GM10266 (cell line): Measurements from ENCODE around the gene ANOS1.
"Not testable (repeated sequence)": the region's sequence is repeated elsewhere in the genome, so short reads cannot be mapped to it uniquely, and the experiment has no call there.

Experiments used
- DNase-seq: peaks from one replicate; pipeline ENCODE4 v3.0.0; 2012; ENCODE audit errors: extremely low spot score
- TF ChIP-seq, protein P1 (sequence below): IDR thresholded peaks from 2 replicates; pipeline ENCODE4 v1.5.1; 2012; ENCODE audit warnings: mild to moderate bottlenecking, low read depth; ENCODE audit not compliant: control insufficient read depth, insufficient read depth; ENCODE audit errors: missing control alignments

Gene ANOS1, protein sequence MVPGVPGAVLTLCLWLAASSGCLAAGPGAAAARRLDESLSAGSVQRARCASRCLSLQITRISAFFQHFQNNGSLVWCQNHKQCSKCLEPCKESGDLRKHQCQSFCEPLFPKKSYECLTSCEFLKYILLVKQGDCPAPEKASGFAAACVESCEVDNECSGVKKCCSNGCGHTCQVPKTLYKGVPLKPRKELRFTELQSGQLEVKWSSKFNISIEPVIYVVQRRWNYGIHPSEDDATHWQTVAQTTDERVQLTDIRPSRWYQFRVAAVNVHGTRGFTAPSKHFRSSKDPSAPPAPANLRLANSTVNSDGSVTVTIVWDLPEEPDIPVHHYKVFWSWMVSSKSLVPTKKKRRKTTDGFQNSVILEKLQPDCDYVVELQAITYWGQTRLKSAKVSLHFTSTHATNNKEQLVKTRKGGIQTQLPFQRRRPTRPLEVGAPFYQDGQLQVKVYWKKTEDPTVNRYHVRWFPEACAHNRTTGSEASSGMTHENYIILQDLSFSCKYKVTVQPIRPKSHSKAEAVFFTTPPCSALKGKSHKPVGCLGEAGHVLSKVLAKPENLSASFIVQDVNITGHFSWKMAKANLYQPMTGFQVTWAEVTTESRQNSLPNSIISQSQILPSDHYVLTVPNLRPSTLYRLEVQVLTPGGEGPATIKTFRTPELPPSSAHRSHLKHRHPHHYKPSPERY

DNA sequence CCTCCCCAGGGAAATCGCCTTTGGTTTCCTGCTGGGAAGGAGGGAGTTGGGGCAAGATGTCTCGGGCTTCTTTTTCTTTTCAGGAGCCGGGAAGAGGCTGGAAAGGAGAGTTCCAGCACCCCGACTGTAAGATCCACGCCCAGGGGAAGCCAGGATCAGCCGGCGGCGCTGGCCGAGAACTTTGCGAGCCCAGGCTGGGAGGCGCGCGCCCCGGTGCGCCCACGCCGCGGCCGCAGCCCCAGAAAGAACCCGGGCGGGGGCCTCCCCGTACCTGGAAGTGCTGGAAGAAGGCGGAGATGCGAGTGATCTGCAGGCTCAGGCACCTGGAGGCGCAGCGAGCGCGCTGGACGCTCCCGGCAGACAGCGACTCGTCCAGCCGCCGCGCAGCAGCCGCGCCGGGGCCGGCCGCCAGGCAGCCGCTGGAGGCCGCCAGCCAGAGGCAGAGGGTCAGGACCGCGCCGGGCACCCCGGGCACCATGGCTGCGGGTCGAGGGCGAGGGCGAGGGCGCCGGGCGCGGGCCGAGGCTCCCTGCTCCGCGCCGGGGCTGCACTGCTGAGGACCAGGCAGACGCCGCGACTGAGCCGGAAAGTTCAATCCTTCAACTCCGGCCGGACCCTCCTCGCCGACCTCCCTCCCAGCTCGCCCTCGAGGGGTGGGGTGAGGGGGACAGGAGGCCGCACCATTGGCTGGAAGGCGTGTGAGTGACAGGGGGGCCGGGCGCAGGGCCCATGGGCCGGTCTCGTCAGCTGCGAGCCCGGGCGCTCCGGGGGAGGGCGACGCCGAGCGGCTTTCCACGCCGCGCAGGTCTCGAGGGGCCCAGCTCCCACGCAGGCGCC is at the start of gene ANOS1:
Gene ANOS1 (minus strand): TSS at position 579 of the 837 bp plus-strand sequence. CDS start 101 bp downstream, at position 478.
- TF ChIP-seq, protein P1, sequence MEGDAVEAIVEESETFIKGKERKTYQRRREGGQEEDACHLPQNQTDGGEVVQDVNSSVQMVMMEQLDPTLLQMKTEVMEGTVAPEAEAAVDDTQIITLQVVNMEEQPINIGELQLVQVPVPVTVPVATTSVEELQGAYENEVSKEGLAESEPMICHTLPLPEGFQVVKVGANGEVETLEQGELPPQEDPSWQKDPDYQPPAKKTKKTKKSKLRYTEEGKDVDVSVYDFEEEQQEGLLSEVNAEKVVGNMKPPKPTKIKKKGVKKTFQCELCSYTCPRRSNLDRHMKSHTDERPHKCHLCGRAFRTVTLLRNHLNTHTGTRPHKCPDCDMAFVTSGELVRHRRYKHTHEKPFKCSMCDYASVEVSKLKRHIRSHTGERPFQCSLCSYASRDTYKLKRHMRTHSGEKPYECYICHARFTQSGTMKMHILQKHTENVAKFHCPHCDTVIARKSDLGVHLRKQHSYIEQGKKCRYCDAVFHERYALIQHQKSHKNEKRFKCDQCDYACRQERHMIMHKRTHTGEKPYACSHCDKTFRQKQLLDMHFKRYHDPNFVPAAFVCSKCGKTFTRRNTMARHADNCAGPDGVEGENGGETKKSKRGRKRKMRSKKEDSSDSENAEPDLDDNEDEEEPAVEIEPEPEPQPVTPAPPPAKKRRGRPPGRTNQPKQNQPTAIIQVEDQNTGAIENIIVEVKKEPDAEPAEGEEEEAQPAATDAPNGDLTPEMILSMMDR = no peak
- no peak for DNase-seq

DNA sequence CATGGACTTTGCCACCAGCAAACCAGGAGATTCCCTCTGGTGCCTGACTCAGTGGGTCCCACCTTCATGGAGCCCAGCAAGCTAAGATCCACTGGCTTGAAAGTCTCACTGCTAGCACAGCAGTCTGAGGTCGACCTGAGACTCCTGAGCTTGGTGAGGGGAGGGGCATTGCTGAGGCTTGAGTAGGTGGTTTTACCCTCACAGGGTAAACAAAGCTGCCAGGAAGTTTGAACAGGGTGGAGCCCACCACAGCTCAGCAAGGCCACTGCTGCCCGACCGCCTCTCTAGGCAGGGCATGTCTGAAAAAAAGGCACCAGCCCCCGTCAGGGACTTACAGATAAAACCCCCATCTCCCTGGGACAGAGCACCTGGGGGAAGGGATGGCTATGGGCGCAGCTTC is 41.2 kb upstream of the ANOS1 start:
- TF ChIP-seq, protein P1 = no peak
- DNase-seq = no peak

DNA sequence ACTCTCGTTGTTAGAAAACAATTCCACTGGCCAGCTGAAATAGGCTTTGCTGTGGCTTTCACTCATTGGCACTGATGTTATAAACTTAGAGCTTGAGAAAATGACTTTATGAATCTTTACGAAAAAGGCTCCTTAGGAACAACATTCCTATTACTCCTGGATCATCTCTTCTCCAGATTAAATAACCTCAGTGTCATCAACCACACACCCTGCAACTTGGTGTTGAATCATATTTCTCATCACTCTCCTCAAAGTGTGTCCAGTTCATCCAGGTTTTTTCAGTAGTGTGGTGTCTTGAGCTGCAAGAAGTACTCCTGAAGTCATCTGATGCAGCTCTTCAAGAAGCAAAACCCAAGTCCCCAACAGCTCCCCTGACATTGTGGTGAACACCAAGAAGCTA is 28.1 kb upstream of the ANOS1 start:
- TF ChIP-seq, protein P1 = no peak

DNA sequence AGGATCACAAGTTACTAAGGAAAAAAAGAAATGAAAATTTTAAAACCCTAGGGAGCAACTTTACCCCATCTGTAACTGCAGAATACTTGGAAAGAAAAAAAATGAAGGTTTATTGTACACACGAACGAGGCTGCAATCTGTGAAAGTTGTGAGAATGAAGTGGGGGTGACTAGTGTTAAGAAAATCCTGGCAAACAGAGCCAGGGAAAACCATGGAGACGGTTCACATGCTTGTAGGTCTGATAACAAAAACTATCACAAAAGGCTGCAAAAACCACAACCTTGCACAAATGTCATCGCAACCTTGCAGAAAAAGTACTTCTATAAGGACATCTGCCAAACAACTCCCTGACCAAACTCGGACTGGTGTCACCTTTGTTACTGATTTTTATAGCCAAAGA is 26.8 kb upstream of the ANOS1 start:
- DNase-seq = not testable (repeated sequence)

More for the DNA sequence above, 28.1 kb upstream of the ANOS1 start:
- DNase-seq = no peak

DNA sequence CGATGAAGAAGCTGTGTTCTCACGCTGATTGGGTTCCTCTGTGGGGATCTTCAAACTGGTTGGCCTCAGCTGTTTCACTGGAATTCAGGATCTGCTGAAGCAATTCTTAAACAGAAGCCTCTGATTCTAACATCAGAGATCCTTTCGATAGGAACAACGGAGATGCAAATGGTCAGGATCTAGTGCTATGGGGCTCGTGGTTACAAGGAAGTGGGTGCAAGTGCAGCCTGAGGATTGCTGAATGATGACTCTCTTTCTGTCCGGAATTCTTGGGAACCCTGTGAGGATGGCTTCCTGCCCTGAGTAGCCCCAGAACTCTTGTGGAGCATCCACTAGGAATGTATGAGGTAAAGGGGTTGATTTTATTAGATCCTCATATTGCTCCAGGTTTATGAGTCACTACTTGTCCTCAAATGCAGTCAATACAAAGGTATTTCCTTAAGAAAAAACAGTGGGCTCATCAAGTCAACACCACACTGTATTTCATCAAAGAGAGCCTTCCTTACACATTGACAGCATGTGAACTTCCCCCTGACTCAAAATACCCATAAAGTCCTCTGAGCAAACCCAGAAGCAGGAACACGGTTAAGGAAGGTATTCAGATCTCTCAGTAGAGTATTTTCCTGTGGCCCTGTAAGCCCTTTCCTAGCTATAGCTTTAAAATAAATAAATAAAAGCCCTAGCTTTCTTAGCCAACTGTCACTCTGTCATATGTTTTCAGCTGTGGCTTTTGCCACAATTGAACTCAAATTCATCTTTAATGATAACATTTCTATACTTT is 25.9 kb upstream of the ANOS1 start:
- not testable (repeated sequence) for DNase-seq

DNA sequence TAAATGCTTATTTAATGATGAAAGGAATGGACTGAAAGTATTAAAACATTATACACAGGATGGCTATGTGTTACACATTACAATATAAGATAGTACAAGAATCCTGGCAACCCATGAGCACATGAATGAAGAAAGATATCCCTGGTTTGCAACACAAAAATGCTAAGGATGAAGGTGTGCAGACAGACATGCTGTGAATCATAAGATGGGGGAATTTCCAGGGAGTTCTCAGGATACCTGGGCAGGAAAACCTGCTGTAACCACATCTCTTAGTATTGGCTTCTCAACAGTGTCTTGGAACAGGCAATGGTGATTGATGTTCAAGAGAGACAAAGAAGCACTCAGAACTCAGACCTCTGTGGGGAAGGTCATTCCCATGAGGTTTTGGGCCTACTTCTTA is 23.9 kb upstream of the ANOS1 start:
- no peak for DNase-seq
- TF ChIP-seq, protein P1 = no peak

DNA sequence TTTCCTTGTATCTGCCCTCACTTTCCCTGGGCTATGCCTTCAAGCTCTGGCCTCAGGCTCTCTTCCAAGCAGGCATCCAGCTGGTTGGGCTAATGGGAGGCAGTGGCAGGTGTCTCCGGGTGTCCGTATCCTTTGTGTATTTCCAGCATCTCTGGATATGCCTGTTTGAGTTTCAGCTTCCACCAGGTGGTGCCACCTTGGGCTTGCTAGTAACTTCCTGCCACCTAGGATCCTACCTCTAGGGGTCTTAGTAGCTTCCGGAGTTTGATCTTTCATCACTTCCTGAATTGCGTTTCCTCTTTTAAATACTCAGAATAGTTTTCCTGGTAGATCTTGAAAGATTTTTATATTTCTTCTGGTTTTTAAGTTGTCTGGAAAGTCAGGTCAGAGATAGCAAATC is 23.2 kb upstream of the ANOS1 start:
- DNase-seq = no peak
- TF ChIP-seq, protein P1 = no peak

DNA sequence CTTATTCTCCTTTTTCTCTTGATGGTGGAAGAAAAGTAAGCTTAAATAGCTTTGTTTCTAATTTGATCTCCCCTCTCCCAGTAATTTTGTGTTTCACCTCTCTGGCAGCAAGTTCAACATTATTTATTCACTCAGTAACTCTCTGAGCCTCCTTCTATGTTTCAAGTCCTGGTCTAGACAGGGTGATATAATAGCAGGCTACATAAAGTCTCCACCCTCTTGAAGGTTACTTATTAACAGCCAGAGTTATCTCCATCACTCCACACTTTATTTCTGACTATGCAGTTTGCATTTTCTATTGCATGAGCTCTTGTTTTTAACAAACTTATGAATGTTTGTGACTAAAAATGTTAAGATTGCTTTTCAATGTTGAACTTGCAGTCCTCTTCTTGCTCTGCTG is 17.8 kb upstream of the ANOS1 start:
- DNase-seq = no peak
- TF ChIP-seq, protein P1 = no peak
